K562 (cell line): ENCODE data around the gene KATNB1. TPM values are rescaled to one million over a fixed set of nuclear protein-coding genes. Genes with fewer than 3 reads are reported as not detected.

Experiments used
- HNRNPK ChIP-seq: fragments of 200-400 bp; formaldehyde crosslinking; IDR thresholded peaks from one replicate; pipeline ENCODE4 v1.6.1; 2018; ENCODE audit warnings: mild to moderate bottlenecking, low read depth, low read length; ENCODE audit not compliant: poor library complexity, severe bottlenecking
- KLF16 ChIP-seq: IDR thresholded peaks from 2 replicates; pipeline ENCODE4 v1.6.1; 2016; ENCODE audit warnings: antibody characterized with exemption
- PHF8 ChIP-seq: fragments of 200-600 bp; sonication (generic); IDR thresholded peaks from 2 replicates; pipeline ENCODE4 v1.6.1; 2012; ENCODE audit warnings: mixed run types, mild to moderate bottlenecking, inconsistent platforms, low read length, moderate library complexity, borderline replicate concordance
- ZNF347 ChIP-seq: fragments of 450-650 bp; formaldehyde crosslinking; IDR thresholded peaks from 2 replicates; pipeline ENCODE4 v1.4.0; 2020; ENCODE audit warnings: low read depth, mild to moderate bottlenecking, moderate library complexity
- ZNF766 ChIP-seq: fragments of 200-800 bp; sonication (Bioruptor generic); conservative IDR thresholded peaks from 2 replicates; pipeline ENCODE4 v1.6.1; 2016; ENCODE audit warnings: missing genetic modification characterization, missing compliant biosample characterization
- polyA plus RNA-seq, 8 experiments: library from polyadenylated mRNA; depleted of rRNA in 4 of 8; stranded (reverse) in 5 of 8; unstranded in 3 of 8; fragments of >200 nt; fragmentation: Nextera tagmentation in 2 of 8; fragmentation: Illumina TruSeq in 1 of 8; extraction: Ambion mirVana in 2 of 8; extraction: Trizol in 1 of 8; gene quantifications; 2 replicates each; pipeline versions ENCODE4 v1.2.1 to v1.2.3, GENCODE V29; 2011 to 2014; ENCODE audit warnings: inconsistent platforms in 1 of 8, missing spikeins in 1 of 8
- total RNA-seq, 7 experiments: library from RNA; depleted of rRNA in 6 of 7; stranded (reverse); fragments of >200 nt in 6 of 7; fragmentation: Illumina TruSeq in 2 of 7; extraction: Trizol in 2 of 7; gene quantifications; 2 replicates each; pipeline versions ENCODE4 v1.2.1 to v1.2.3, GENCODE V29; 2011 to 2021; ENCODE audit warnings: low replicate concordance in 1 of 7
- TF ChIP-seq, protein P1 (sequence below), 2 experiments: IDR thresholded peaks; 2 replicates each; pipeline ENCODE4 v1.6.1; 2011; ENCODE audit warnings: borderline replicate concordance in 1 of 2, control low read depth in 1 of 2, low read depth in 1 of 2, low read length in 1 of 2, mild to moderate bottlenecking in 1 of 2, mixed read lengths in 1 of 2, moderate library complexity in 1 of 2; ENCODE audit not compliant: insufficient read depth in 1 of 2, insufficient read length in 1 of 2, poor library complexity in 1 of 2, severe bottlenecking in 1 of 2; ENCODE audit errors: extremely low read depth in 1 of 2
- TF ChIP-seq, protein P2 (sequence below), 2 experiments: fragments of 450-650 bp; formaldehyde crosslinking in 1 of 2; IDR thresholded peaks; 2 replicates each; pipeline versions ENCODE4 v1.4.0 to v1.6.1; 2014 to 2020; ENCODE audit warnings: mild to moderate bottlenecking in 2 of 2, borderline replicate concordance in 1 of 2, low read depth in 1 of 2
- TF ChIP-seq, protein P3 (sequence below), 2 experiments: fragments of 150-350 bp in 1 of 2; IDR thresholded peaks; 2 replicates each; pipeline ENCODE4 v1.6.1; 2012 to 2016; ENCODE audit warnings: low read depth in 2 of 2, low read length in 2 of 2, mild to moderate bottlenecking in 1 of 2, moderate library complexity in 1 of 2

KATNB1 gene
- total and polyA plus RNA-seq, 9 of the 15 experiments (the other 6 are each of a cell fraction or from before 2014, with no cell fraction given): 1.2 to 52.6 (median 21.9) TPM

DNA sequence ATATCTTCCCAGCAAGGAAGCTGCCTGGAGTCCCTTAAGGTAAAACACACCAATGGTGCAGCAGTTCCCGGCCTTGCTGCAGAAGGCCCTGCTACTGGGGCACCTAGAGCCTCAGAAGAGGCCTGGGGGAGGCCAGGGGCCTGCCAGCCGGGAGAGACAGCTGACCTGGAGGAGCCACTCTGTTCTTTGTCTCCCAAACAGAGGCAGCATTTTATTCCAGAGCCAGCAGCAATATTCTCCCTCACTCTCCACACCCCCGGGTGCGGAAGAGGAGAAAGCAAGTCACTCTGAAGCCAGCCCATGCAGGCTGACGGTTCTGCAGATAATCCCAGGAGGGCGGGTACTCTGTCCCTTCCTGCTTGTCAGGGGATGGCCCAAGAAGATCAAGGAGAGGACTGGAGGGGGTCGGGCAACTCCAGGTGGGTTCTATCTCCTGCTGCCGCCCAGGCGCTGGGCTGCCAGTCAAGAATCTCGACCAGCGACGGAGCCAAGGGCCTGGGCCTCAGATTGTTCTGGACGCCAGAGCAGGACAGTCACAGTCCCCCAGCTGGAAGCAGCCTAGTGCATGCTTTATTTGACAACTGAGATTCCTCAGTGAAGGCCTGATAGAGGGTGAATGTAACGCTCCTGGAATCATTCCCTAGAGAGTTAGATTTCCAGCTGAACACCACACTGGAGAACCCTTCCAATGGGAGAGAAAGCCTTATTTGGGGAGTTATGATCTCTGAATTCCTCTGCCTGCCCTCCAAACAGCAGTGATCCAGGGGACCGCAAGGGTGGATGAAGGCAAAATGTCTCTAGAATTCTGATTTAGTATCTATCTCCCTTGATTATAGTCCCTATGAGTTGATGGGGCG lies 67.8 kb downstream of the KATNB1 start (continued):
- TF ChIP-seq KLF16: peak; percentile 7; the same call in 1 of the 2 replicates
- TF ChIP-seq HNRNPK: no peak
- TF ChIP-seq ZNF766 (CRISPR knock-in tag): 0 out of 2 replicates have a peak, but pooled peaks have one; percentile 17
- TF ChIP-seq PHF8: peak; percentile 50; the same call in 1 of the 2 replicates
- TF ChIP-seq, protein P1, sequence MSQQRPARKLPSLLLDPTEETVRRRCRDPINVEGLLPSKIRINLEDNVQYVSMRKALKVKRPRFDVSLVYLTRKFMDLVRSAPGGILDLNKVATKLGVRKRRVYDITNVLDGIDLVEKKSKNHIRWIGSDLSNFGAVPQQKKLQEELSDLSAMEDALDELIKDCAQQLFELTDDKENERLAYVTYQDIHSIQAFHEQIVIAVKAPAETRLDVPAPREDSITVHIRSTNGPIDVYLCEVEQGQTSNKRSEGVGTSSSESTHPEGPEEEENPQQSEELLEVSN (IDR thresholded peaks at IDR 0.05; ENCODE audit: borderline replicate concordance in 1 of 2, extremely low read depth in 1 of 2, insufficient read depth in 1 of 2, insufficient read length in 1 of 2, low read depth in 1 of 2, low read length in 1 of 2, poor library complexity in 1 of 2, severe bottlenecking in 1 of 2): peak in 1 of 2 experiments; percentile 21
- TF ChIP-seq, protein P2, sequence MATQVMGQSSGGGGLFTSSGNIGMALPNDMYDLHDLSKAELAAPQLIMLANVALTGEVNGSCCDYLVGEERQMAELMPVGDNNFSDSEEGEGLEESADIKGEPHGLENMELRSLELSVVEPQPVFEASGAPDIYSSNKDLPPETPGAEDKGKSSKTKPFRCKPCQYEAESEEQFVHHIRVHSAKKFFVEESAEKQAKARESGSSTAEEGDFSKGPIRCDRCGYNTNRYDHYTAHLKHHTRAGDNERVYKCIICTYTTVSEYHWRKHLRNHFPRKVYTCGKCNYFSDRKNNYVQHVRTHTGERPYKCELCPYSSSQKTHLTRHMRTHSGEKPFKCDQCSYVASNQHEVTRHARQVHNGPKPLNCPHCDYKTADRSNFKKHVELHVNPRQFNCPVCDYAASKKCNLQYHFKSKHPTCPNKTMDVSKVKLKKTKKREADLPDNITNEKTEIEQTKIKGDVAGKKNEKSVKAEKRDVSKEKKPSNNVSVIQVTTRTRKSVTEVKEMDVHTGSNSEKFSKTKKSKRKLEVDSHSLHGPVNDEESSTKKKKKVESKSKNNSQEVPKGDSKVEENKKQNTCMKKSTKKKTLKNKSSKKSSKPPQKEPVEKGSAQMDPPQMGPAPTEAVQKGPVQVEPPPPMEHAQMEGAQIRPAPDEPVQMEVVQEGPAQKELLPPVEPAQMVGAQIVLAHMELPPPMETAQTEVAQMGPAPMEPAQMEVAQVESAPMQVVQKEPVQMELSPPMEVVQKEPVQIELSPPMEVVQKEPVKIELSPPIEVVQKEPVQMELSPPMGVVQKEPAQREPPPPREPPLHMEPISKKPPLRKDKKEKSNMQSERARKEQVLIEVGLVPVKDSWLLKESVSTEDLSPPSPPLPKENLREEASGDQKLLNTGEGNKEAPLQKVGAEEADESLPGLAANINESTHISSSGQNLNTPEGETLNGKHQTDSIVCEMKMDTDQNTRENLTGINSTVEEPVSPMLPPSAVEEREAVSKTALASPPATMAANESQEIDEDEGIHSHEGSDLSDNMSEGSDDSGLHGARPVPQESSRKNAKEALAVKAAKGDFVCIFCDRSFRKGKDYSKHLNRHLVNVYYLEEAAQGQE (IDR thresholded peaks at IDR 0.05; ENCODE audit: borderline replicate concordance): peak; percentile 44
- TF ChIP-seq, protein P2 (CRISPR knock-in tag; IDR thresholded peaks at IDR 0.05; ENCODE audit: low read depth): no peak
- TF ChIP-seq, protein P3, sequence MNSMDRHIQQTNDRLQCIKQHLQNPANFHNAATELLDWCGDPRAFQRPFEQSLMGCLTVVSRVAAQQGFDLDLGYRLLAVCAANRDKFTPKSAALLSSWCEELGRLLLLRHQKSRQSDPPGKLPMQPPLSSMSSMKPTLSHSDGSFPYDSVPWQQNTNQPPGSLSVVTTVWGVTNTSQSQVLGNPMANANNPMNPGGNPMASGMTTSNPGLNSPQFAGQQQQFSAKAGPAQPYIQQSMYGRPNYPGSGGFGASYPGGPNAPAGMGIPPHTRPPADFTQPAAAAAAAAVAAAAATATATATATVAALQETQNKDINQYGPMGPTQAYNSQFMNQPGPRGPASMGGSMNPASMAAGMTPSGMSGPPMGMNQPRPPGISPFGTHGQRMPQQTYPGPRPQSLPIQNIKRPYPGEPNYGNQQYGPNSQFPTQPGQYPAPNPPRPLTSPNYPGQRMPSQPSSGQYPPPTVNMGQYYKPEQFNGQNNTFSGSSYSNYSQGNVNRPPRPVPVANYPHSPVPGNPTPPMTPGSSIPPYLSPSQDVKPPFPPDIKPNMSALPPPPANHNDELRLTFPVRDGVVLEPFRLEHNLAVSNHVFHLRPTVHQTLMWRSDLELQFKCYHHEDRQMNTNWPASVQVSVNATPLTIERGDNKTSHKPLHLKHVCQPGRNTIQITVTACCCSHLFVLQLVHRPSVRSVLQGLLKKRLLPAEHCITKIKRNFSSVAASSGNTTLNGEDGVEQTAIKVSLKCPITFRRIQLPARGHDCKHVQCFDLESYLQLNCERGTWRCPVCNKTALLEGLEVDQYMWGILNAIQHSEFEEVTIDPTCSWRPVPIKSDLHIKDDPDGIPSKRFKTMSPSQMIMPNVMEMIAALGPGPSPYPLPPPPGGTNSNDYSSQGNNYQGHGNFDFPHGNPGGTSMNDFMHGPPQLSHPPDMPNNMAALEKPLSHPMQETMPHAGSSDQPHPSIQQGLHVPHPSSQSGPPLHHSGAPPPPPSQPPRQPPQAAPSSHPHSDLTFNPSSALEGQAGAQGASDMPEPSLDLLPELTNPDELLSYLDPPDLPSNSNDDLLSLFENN (IDR thresholded peaks at IDR 0.05; ENCODE audit: low read depth in 2 of 2, low read length in 2 of 2): no peak
- TF ChIP-seq ZNF347: no peak
